ENCODE measurements around the gene SAPCD2.

GRCh38 chr9:137052293-137052692 is 18.1 kb downstream of the SAPCD2 start:
- TF ChIP-seq, protein P1, sequence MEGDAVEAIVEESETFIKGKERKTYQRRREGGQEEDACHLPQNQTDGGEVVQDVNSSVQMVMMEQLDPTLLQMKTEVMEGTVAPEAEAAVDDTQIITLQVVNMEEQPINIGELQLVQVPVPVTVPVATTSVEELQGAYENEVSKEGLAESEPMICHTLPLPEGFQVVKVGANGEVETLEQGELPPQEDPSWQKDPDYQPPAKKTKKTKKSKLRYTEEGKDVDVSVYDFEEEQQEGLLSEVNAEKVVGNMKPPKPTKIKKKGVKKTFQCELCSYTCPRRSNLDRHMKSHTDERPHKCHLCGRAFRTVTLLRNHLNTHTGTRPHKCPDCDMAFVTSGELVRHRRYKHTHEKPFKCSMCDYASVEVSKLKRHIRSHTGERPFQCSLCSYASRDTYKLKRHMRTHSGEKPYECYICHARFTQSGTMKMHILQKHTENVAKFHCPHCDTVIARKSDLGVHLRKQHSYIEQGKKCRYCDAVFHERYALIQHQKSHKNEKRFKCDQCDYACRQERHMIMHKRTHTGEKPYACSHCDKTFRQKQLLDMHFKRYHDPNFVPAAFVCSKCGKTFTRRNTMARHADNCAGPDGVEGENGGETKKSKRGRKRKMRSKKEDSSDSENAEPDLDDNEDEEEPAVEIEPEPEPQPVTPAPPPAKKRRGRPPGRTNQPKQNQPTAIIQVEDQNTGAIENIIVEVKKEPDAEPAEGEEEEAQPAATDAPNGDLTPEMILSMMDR (IDR thresholded peaks at IDR 0.05; ENCODE audit: low read depth, low read length, poor library complexity, severe bottlenecking): no peak
- TF ChIP-seq EZH2phosphoT487 (IDR thresholded peaks at IDR 0.05; ENCODE audit: borderline replicate concordance, low read length): no peak
